Neural progenitor cell (in vitro differentiated cells): ENCODE measurements around the gene LIMK2.

Experiments used
- EZH2phosphoT487 ChIP-seq: fragments of 200-600 bp; sonication (generic); IDR thresholded peaks from 2 replicates; pipeline ENCODE4 v1.6.1; 2017; ENCODE audit warnings: antibody characterized with exemption
- TF ChIP-seq, protein P1 (sequence below): fragments of 200-600 bp; sonication (generic); IDR thresholded peaks from 2 replicates; pipeline ENCODE4 v1.5.1; 2017; ENCODE audit warnings: antibody characterized with exemption, mild to moderate bottlenecking

DNA sequence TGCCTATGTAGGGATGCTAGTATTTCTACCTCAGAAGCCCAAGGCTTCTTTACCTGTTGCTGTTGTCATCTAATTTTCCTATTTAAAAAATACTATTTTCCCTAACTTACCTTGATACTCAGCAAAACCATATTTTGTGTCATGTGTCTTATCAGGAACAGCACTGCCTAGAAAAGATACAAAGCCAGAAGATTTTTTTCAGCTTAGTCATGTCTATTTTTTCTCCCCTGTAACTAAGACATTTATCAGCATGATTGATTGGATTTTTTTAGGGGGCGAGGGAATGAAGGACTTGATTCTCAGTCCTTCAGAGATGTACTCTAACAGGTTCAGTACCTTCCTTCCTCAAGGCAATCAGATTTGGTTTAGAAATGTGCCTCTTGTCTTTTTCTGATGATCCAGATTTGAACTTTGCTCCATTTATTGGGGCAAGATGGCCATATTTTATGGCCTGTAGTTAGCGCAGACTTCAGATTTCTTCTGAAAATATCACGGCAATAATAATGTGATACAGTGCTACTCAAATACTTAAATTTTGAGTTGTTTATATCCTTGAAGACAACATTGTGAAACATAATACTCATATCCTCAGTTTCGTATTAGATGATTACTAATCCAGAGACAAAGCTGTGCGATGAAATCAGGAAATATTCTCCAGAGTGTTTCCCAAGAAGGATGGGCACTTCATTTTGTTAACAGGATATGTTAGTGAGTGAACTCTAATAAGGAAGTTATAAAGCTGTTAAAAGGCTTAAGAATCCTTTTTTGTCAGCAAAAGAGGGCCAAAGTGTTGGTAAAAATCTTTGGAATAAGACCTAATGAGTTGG is 83.9 kb downstream of the LIMK2 start:
- TF ChIP-seq, protein P1, sequence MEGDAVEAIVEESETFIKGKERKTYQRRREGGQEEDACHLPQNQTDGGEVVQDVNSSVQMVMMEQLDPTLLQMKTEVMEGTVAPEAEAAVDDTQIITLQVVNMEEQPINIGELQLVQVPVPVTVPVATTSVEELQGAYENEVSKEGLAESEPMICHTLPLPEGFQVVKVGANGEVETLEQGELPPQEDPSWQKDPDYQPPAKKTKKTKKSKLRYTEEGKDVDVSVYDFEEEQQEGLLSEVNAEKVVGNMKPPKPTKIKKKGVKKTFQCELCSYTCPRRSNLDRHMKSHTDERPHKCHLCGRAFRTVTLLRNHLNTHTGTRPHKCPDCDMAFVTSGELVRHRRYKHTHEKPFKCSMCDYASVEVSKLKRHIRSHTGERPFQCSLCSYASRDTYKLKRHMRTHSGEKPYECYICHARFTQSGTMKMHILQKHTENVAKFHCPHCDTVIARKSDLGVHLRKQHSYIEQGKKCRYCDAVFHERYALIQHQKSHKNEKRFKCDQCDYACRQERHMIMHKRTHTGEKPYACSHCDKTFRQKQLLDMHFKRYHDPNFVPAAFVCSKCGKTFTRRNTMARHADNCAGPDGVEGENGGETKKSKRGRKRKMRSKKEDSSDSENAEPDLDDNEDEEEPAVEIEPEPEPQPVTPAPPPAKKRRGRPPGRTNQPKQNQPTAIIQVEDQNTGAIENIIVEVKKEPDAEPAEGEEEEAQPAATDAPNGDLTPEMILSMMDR = no peak
- no peak for TF ChIP-seq EZH2phosphoT487
